HG02981 (cell line): ENCODE measurements around the gene AMN1.
"Not testable (repeated sequence)": the region's sequence is repeated elsewhere in the genome, so short reads cannot be mapped to it uniquely, and the experiment has no call there.

Experiments
- ATAC-seq: cut with Tn5 transposase; IDR thresholded peaks from one replicate; pipeline ENCODE4 v1.9.1; 2021; ENCODE audit warnings: mild to moderate bottlenecking, moderate library complexity; ENCODE audit not compliant: unreplicated experiment

Gene AMN1

DNA sequence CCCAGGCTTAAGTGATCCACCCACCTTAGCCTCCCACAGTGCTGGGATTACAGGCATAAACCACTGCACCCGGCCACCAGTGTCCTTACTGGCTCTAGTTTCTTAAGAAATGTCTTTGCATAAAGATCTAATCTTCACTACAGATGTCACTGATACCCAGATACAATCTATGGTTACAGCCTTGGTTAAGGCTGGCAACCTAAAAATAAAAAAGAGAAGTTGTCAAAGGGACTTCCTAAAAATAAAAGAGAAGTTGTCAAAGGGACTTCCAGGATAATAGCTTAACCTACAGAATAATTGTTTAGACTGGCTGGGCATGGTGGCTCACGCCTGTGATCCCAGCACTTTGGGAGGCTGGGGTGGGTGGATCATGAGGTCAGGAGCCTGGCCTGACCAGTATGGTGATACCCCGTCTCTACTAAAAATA, 41.7 kb downstream of the AMN1 start:
- peak; percentile 59 for ATAC-seq

DNA sequence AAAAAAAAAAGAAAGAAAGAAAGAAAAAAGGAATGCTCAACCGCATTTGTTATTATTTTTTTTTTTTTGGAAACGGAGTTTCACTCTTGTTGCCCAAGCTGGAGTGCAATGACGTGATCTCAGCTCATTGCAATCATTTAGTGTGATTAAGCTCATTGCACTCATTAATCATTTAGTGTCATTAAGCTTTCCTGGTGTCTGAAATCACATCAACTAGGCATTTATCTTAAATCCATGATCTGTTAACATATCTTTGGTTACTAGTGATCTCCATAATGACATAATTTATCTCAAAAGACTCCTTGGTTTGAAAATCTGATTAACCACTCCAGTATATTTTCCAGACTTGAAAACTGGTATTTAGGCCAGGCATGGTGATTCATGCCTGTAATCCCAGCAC, 43.0 kb downstream of the AMN1 start:
- ATAC-seq = no peak

DNA sequence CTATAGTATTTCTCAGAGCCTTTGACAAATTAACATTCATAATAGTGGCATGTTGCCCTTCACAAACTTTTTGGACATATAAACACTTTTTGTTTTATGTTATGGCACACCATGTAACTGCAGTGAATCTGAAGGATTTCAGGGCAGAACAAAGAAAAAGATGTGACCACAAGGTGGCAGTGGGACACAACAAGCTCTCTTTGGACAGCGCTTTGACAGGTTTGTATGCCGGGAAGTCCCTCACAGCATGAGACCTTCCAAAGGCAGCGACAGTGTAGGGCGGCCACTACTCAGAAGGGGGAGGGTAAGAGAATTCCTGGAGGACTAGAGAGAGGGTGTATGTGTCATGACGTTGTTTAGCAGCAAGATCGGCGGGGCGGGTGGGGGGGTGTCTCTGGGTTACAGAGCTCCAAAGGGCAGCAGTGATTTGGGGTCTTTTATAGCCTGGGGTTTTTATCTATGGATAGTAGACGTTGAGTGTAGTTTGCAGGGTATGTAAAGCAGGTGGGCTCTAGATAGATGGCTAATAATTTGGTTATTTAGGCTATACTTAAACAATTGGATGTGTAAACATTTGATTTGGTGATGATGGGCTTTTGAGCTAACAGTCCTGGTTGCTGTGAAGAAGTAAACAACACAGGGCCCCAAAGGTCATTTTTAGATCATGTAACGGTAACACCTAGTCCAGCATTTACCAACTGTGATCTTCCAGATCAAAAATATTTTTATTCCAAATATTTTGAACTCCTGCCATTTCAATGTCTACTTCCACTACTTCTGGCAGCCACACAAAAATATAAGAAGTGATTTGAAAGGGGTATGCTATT, 46.5 kb downstream of the AMN1 start:
- ATAC-seq = peak; percentile 81

DNA sequence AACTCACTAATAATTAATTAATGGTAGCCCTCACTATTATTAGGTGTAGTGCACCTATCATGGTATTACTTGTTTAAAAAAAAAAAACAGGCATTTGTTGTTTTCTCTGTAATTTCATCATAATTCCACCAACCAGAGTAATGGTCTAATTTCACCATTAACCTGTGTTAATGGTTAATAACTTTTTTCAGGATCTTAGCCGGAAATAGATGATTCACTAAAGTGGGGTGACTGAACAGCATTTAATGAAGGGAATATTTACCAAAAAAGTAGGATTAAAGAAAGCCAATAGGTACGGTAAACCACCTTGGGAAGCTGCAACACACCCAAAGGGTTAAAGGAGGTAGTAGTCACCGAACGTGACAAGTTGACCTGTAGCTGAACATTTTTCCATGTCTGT, 56.3 kb downstream of the AMN1 start:
- ATAC-seq = no peak

DNA sequence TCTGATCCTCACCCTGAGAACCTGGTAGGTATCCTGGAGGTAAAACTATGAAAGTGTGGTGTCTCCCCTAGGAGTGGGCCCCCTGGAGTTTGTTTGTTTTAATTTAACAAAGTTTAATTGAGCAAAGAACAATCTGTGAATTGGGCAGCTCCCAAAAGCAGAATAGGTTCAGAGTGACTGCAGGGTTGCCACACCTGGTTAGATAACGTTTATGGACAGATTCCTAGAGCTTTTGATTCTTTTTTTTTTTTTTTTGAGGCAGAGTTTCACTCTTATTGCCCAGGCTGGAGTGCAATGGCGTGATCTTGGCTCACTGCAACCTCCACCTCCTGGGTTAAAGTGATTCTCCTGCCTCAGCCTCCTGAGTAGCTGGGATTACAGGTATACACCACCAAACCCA, 59.2 kb downstream of the AMN1 start:
- not testable (repeated sequence) for ATAC-seq

DNA sequence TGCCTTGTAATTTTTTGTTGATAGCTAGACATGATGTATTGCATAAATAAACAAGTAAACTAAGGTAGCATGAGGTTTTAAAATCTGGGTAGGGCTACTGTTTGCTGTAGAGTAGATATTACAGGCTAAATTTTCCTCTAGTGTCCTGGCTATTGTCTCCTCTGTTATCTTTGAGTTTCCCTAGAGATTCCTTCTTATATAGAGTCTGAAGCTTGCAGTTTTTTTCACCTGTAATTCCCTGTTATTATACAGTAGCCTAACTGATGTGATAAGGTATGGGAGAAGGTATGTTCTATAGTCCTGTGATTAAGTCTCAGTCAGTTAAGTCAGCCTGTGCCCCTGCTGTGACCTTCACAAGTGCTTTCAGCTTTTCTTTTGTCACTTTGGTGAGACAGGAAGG, 59.8 kb downstream of the AMN1 start:
- no peak for ATAC-seq

DNA sequence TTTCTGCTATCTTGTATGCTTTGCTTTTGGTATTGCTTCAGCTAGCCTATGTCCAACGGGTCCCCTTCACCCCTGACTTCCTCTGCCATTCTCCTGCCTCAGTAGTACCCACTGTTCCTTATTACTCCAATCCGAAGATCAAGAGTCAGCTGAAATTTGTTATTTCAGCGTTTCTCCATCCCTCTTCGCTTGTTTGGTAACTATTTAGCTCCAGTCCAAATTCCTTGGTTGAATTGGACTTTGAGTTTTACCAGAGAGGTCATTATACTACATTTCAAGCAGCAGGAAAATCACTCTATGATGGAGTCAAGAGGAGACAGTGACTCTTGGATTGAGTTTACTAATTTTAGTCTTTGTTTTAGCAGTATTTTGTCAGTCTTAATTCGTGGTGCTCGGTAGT, 64.8 kb downstream of the AMN1 start:
- ATAC-seq = no peak

DNA sequence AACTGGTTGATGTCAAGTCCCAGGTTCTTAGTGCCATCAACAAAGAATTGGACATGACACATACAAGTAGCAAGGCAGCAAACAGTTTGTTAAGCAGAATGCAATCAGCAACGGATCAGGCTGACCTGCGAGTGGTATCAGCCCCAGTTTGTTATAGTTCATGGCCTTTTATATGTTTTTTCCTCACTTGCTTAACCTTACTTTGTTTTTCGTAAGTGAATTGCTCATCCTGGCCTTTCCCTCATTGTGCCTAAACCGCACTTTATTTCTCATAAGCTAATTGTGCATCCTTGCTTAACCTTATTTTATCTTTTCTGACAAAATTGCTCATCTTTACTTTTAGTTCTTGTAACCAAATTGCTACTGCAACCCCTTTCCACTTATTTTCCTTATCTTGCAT, 65.2 kb downstream of the AMN1 start:
- ATAC-seq = no peak

DNA sequence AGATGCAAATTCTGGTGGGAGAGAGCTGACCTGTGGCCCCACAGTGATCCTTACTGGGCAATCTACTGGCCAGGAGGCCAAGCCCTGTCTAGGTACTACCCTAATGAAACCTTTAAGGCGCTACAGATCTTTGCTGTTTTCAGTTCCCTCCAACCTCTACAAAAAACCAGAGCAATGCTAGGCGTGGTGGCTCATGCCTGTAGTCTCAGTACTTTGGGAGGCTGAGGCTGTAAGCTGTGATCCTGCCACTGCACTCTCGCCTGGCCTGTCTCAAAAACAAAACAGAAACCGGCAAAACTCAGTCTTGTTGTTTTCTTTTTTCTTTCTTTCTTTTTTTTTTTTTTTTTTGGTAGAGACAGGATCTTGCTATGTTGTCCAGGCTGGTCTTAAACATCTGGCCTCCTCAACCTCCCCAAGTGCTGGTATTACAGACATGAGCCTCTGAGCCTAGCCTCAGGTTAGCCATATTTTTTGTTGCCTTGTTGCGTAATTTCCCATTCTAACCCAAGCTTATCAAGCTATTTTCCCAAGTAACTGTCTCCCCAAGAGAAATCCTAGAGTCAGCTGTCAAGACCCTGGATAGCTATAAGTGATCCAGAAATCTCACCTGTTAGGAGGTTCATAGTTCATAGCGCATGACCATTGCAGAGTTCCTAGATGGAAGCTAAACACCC, 66.5 kb downstream of the AMN1 start:
- ATAC-seq = no peak

DNA sequence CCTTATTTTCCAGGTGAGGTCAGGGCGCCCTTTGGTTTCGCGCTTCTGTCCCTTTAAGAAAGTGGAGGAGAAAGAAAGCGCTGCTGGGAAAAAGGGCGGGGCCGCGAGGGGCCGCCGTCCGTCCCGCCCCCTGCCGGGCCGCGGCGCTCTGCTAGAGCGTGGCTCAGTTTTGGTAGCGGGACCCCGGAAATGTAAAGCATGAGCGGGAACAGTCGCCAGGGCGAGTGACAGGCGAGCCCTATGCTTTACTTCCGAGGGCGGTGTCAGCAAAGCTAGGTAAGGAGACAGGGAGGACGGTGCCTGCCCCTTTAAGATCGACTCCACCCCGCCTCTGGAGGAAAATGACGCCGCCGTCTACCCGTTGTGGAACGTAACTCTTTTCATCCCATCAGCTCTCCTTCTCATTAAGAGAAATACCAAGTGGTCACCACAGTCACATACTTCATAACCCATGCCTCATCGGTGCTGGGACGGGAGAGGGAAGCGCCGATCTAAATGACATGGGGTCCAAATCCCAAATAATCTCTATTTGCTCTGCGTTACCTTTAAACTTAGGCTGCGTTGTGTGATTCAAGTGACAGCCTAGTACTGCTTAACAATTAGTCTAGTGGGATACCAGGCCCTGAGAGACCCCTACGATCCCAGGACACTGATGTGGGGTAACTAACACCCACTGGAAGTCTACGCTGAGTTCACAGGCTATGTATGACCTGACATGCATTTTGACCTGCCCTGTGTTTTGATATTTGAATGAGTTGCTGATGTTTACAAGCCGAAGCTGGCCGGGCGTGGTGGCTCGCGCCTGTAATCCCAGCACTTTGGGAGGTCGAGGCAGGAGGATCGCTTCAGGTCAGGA, 69.5 kb downstream of the AMN1 start, which contains the start of gene ETFBKMT:
Gene ETFBKMT, plus strand, starts transcription at position 602 of the 856 bp plus-strand sequence. CDS start 2,266 bp downstream, outside the sequence.
- ATAC-seq = peak; percentile 99

DNA sequence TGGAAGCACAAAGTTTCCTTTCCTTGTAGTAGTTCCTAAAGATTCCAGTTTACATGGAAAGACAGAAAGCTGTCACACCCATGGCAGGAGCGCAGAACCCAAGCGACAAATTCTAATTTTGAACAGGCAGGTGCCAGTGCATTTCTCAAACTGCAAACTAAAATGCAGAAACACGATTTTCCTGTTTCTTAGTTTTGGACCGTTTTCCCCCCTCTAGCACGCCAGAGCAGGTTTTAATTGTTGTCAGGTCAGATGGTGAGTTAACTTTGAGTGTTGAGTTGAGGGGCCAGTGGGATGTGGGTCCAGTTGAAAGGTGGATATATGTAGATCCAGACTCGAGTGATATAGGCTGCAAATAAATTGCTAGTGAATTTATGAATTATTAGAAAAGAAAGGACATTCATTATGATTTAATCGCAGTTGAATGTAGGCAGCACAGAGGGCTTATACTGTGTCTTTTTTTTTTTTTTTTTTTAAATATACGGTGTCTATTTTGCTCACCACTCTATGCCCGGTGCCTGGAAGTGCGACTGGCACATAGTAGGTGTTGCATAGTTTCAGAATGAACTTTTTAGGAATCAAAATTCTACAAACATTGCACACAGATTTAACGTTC, 70.2 kb downstream of the AMN1 start:
- ATAC-seq = peak; percentile 4

DNA sequence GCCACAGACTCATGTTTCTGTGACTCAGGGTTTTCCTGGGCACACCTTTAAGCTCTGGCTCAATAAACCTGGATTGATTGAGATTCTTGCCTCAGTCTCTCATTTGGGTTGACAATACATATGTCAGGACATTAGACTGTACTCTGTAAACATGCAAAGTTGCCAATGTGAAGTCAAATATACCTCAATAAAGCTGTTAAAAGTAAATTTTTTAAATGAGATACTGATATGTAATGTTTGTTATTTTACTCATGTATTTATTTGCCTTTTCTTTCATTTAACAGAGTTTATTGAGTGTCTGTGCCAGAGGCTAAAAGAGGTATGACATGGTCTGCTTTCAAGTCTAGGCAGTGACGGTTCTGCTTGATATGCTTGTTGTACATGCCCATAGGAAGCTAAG, 73.0 kb downstream of the AMN1 start:
- ATAC-seq = no peak

DNA sequence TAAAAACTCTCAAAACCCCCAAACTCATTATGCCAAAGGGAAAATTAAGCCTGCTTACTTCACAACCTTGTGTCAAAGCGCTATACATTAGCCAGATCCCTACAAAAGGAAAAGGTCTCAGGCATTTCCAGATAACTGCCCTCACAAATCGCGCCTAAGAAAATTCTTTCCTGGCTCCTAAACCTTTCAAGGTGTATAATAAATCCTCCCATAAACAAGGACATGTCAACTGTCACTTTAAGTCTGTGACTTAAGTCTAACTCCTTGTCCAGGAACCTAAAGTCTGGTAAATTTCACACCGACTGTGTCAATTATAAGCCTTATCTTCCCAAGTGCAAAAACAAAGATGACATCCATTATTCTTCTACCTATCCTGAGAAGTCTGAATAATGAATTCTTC, 73.6 kb downstream of the AMN1 start:
- ATAC-seq = no peak

DNA sequence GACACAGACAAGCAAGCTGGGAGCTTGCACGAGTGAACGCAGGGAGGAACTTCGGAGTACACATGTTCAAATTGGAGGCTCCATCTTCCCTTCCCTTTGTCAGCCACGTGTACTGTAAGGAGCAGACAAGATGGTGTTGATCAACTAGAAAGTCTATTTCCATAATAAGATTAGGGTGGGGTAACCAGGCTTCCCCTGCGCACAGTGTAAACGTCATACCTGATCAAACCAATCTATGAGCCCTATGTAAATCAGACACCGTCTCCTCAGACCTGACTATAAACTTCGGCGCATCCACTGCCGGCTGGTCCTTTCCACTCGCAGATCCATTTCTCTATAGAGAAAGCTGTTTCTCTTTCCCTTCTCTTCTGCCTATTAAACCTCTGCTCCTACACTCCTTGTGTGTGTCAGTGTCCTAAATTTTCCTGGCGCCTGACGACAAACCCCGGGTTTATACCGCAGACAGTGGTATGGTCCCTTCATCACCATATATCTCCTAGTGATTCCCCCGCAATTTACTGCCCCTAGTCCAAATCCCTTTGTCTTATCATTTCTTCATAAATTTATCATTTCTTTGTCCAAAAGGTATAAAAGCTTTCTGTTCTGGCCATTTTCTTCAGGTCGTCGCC, 76.8 kb downstream of the AMN1 start:
- no peak for ATAC-seq

DNA sequence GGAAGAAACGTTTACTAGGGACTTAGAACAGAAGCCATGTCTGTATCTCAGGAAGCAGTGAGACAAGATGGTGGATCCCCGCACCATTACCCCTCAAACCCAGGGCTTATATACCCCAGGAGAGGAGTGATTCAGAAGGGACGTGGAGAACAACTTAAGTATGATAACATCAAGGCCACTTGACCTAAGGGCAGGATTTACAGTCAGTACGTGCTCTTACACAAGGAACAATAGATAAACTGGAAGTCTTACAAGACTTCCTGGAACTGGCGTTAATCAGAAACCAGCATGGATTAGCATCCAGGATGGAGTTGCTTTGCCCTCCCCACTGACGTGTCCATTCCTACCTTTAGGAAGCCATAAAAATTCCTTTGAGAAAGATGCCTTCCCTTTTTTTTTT, 77.9 kb downstream of the AMN1 start:
- ATAC-seq = no peak

DNA sequence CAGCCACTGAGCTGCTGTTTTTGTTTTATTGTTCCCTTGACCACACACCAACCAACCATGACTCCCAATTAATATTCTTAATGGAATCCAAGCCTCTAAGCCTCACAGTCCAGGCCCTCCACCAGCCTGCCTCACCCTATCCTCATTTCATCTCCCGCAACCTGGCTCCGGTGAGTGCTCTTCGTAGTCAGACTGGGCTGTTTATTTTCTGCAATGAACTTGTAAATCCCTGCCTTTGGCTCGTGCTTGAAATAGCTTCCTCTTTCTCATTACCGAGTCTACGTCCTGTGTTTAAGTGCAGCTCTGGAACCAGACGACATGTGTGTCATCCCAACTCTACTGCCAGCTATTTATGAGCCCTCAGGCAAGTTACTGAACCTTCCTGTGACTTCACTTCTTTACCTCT, 81.7 kb downstream of the AMN1 start:
- no peak for ATAC-seq

DNA sequence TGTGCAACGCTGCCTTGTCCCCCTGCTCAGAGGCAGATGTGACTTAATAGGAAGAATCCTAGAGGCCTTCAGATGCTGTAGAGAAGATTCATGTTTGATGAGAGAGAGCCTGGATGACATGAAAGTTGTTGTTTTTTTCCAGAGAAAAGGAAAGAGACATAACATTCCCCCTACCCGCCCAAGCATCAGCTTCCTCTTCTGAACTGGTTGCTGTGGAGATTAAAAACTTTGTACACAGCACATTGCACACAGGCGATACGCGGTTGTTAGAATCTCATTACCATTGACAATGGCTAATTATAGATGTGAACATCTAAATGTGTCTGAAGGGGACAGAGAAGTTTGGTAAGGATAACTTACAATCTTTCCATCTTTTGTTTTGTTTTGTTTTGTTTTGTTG, 82.9 kb downstream of the AMN1 start:
- no peak for ATAC-seq

DNA sequence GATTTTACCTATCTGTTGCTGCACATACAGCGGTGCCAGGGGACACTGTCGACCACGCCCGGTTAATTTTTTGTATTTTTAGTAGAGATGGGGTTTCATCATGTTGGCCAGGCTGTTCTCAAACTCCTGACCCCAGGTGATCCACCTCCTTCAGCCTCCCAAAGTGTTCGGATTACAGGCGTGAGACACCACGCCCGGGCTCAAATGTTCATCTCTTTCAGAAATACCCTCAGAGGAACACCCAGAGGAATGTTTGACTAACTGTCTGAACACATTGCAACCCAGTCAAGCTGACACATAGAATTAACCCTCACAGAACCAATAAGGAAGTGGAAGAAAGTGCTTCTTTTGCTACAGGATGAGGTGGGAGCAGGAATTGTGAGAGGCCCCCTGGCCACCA, 84.3 kb downstream of the AMN1 start:
- ATAC-seq = no peak

DNA sequence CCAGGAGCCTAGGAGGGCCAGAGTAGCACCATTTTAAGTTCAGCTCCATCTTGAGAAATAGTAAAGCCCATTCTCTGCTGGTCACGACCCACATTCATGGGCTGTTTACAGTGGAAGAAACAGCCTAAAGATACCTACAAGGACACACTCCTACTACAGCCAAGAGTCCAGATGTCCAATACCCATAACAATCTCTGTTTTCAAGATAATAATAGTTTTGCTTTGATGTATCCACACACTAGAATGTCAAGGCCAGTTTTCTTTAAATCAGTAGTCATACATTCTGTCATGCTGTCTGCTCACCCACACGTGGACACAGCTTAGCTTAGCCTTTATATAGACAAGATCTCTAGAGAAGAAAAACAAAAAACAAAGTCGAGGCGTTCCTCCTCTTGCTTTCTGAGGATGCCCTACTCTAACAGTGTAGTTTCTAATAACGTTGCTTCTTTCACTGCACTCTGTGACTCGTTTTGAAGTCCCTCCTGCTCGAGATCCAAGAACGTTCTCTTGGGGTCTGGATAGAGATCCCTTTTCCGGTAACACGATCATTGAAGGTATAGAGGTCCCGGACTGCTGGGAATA, 87.2 kb downstream of the AMN1 start:
- ATAC-seq = no peak

DNA sequence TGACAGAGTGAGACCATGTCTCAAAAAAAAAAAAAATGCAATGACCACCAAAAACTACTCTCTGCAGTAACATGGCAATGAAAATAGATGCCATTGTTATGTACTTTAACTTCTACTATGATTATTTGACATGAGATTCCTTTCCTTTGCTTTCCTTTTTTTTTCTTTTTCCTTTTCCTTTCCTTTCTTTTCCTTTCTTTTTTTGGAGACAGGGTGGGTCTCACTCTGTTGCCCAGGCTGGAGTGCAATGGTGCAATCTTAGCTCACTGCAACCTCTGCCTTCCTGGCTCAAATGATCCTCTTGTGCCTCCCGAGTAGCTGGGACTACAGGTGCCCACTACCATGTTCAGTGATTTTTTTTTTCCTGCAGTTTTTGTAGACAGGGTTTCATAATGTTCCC, 94.2 kb downstream of the AMN1 start:
- no peak for ATAC-seq
